Adrenal gland (tissue), 12 donors: ENCODE measurements around the gene MAGI1. TPM values are rescaled to one million over a fixed set of nuclear protein-coding genes. Genes with fewer than 3 reads are reported as not detected.

Experiments
- DNase-seq, 7 donors: peaks; one replicate each; pipeline ENCODE4 v3.0.0-alpha.2; 2019 to 2020
- H3K27ac ChIP-seq, 5 donors: fragments of 200-600 bp; sonication (generic) in 4 of 5; 1 replicate in 3 of 5; 2 replicates in 2 of 5; pipeline versions ENCODE4 v1.5.1 to v1.8.0; 2016 to 2020; ENCODE audit warnings: mild to moderate bottlenecking in 1 of 5
- H3K27me3 ChIP-seq: fragments of 200-600 bp; 2 replicates; pipeline ENCODE4 v1.8.0; 2021
- H3K36me3 ChIP-seq, 2 donors: fragments of 200-600 bp; replicated peaks in 1 of 2; 1 replicate in 1 of 2; 2 replicates in 1 of 2; pipeline versions ENCODE4 v1.5.1 to v1.8.0; 2018 to 2022
- H3K4me1 ChIP-seq, 2 donors: fragments of 200-600 bp; replicated peaks in 1 of 2; 1 replicate in 1 of 2; 2 replicates in 1 of 2; pipeline versions ENCODE4 v1.5.1 to v1.8.0; 2018 to 2021
- H3K4me3 ChIP-seq, 4 donors: fragments of 200-600 bp; sonication (generic) in 3 of 4; one replicate each; pipeline ENCODE4 v1.5.1; 2016 to 2018
- H3K9me3 ChIP-seq, 3 donors: fragments of 200-600 bp; sonication (generic) in 1 of 3; replicated peaks in 1 of 3; 1 replicate in 2 of 3; 2 replicates in 1 of 3; pipeline versions ENCODE4 v1.5.1 to v1.8.0; 2016 to 2021
- CTCF ChIP-seq, 6 experiments: fragments of 450-650 bp in 4 of 6; fragments of 200-600 bp in 2 of 6; sonication (generic) in 1 of 6; IDR thresholded peaks; 1 replicate in 5 of 6; 2 replicates in 1 of 6; pipeline versions ENCODE4 v1.5.1 to v1.8.0; 2016 to 2021; ENCODE audit warnings: antibody characterized with exemption in 6 of 6, mild to moderate bottlenecking in 2 of 6, moderate library complexity in 1 of 6
- POLR2A ChIP-seq, 2 donors: fragments of 450-650 bp; IDR thresholded peaks; one replicate each; pipeline ENCODE4 v1.6.1; 2017; ENCODE audit warnings: antibody characterized with exemption in 2 of 2, mild to moderate bottlenecking in 2 of 2, moderate library complexity in 1 of 2
- WGBS, 4 donors: extraction: QIAGEN DNeasy Blood & Tissue Kit in 2 of 4; methylation state at CpG; one replicate each; pipeline versions ENCODE4 v1.1.5 to v1.1.7; 2013 to 2017; 5-methylcytosine and 5-hydroxymethylcytosine counted together
- intact Hi-C, 2 donors: fragments of 100-400 bp; cut with DNase I; formaldehyde crosslinking; loops; one replicate each; pipeline versions ENCODE4 v1.14.1 to v1.15.0; 2022 to 2023
- polyA plus RNA-seq, 3 donors: library from polyadenylated mRNA; stranded (reverse); fragments of 200-250 nt in 2 of 3; fragments of 350-450 nt in 1 of 3; fragmentation: Illumina TruSeq in 1 of 3; extraction: RNeasy Lipid Tissue Mini Kit (QIAGEN cat#74804) in 1 of 3; gene quantifications; one replicate each; pipeline ENCODE4 v1.2.3, GENCODE V29; 2013 to 2014
- total RNA-seq, 9 donors: library from RNA; depleted of rRNA in 4 of 9; stranded (reverse); fragments of >200 nt in 4 of 9; fragments of 120-200 nt in 1 of 9; fragmentation: NEBNext Ultra II Directional in 1 of 9; extraction: Animal tissue kit (Norgen Biotek cat#: 25700) in 1 of 9; gene quantifications; one replicate each; pipeline versions ENCODE4 v1.1.0 to v1.2.4, GENCODE V29; 2013 to 2023
- donor health status: healthy with polysubstance abuse.
- donor health status: Bipolar disorder and iron deficiency.
- donor health status: DM: yes; HTN: yes; CAD: no.
- donor health status: DM: no; HTN: no; CAD: no.
- donor health status: DM: no; HTN: no; CAD: no.
- donor health status: DM: yes; HTN: yes; CAD: no.

MAGI1 gene
- total and polyA plus RNA-seq, 12 donors: 4.8 to 31.6 (median 18.5) TPM

GRCh38 chr3:65564483-65564882, 474.2 kb downstream of the MAGI1 start:
- H3K27ac ChIP-seq: no peak overlapping the region
- H3K4me1 ChIP-seq: peaks cover 7 to 20% of the 10 kb centered on the region in 2 donors
- no peak overlapping the region for H3K4me3 ChIP-seq
- WGBS, 4 donors: 74 to 92% (median 89%) methylated on average over 3 of the region's 3 CpGs
- no peaks in the 10 kb centered on the region for H3K27me3 ChIP-seq
- H3K9me3 ChIP-seq: no peaks in the 10 kb centered on the region
- intact Hi-C loops: no loop called here
- DNase-seq: no peak
- no peaks in the 10 kb centered on the region for H3K36me3 ChIP-seq
- TF ChIP-seq POLR2A (IDR thresholded peaks at IDR 0.05): no peak
- no peak for TF ChIP-seq CTCF (IDR thresholded peaks at IDR 0.05)

- DNase-seq: no peak
- TF ChIP-seq POLR2A (IDR thresholded peaks at IDR 0.05) (no peak), CTCF (IDR thresholded peaks at IDR 0.05) (no peak)
- Histone ChIP-seq H3K9me3 (no peaks in the 10 kb centered on the region), H3K4me1 (peaks cover 7 to 20% of the 10 kb centered on the region in 2 donors), H3K27me3 (no peaks in the 10 kb centered on the region), H3K4me3 (no peak overlapping the region), H3K36me3 (no peaks in the 10 kb centered on the region), H3K27ac (no peak overlapping the region)
- 67 to 77% (median 71%) methylated on average over 5 of the region's 5 CpGs for WGBS, 4 donors
- intact Hi-C loops: no loop called here
Measured at GRCh38 chr3:65563861-65564260, 474.9 kb downstream of the MAGI1 start.

GRCh38 chr3:65562447-65562846, 476.3 kb downstream of the MAGI1 start:
- no peak for TF ChIP-seq CTCF (IDR thresholded peaks at IDR 0.05)
- no peak for TF ChIP-seq POLR2A (IDR thresholded peaks at IDR 0.05)
- DNase-seq: no peak

GRCh38 chr3:65561617-65562016, 477.1 kb downstream of the MAGI1 start:
- TF ChIP-seq POLR2A (IDR thresholded peaks at IDR 0.05) (no peak), CTCF (IDR thresholded peaks at IDR 0.05) (no peak)
- Histone ChIP-seq H3K9me3 (no peaks in the 10 kb centered on the region), H3K4me1 (peaks cover 7 to 20% of the 10 kb centered on the region in 2 donors), H3K36me3 (no peaks in the 10 kb centered on the region), H3K4me3 (no peak overlapping the region), H3K27ac (no peak overlapping the region), H3K27me3 (no peaks in the 10 kb centered on the region)
- intact Hi-C loops: no loop called here
- no peak for DNase-seq
- 78 to 89% (median 87%) methylated on average over 3 of the region's 3 CpGs for whole genome bisulfite sequencing, 4 donors

More at GRCh38 chr3:65562447-65562846, 476.3 kb downstream of the MAGI1 start:
- intact Hi-C loops: no loop called here
- no peaks in the 10 kb centered on the region for H3K9me3 ChIP-seq
- no peak overlapping the region for H3K4me3 ChIP-seq
- H3K27ac ChIP-seq: no peak overlapping the region
- H3K4me1 ChIP-seq: peaks cover 7 to 20% of the 10 kb centered on the region in 2 donors
- WGBS, 4 donors: 66 to 75% (median 73%) methylated on average over 2 of the region's 2 CpGs
- H3K27me3 ChIP-seq: no peaks in the 10 kb centered on the region
- H3K36me3 ChIP-seq: no peaks in the 10 kb centered on the region
